BE2C (cell line): ENCODE measurements around the gene GNL2.
"Not testable (repeated sequence)": the region's sequence is repeated elsewhere in the genome, so short reads cannot be mapped to it uniquely, and the experiment has no call there.

Experiments
- DNase-seq: peaks from one replicate; pipeline ENCODE4 v3.0.0-alpha.2; 2020
- H3K27me3 ChIP-seq: fragments of 250-450 bp; sonication (Bioruptor Pico); 2 replicates; pipeline ENCODE4 v1.5.1; 2020; ENCODE audit warnings: mild to moderate bottlenecking
- H3K36me3 ChIP-seq: fragments of 250-450 bp; sonication (Bioruptor Pico); 2 replicates; pipeline ENCODE4 v1.5.1; 2020; ENCODE audit warnings: mild to moderate bottlenecking
- H3K4me1 ChIP-seq: fragments of 250-450 bp; sonication (Bioruptor Pico); 2 replicates; pipeline ENCODE4 v1.5.1; 2020
- H3K4me3 ChIP-seq: 2 replicates; pipeline ENCODE4 v1.5.1; 2011; ENCODE audit warnings: low read depth, low read length
- H3K9me3 ChIP-seq: fragments of 250-450 bp; sonication (Bioruptor Pico); 2 replicates; pipeline ENCODE4 v1.5.1; 2020
- CTCF ChIP-seq: IDR thresholded peaks from 2 replicates; pipeline ENCODE4 v1.5.1; 2012; ENCODE audit warnings: mild to moderate bottlenecking, low read depth, low read length

Gene GNL2

GRCh38 chr1:37533317-37534093 is 62.2 kb downstream of the GNL2 start:
- TF ChIP-seq CTCF, result no peak
- Histone ChIP-seq H3K4me3 (no peak overlapping the region), H3K27me3 (no peaks in the 10 kb centered on the region), H3K36me3 (peaks cover 5% of the 10 kb centered on the region; the same call in 1 of the 2 replicates), H3K4me1 (no peaks in the 10 kb centered on the region), H3K9me3 (no peaks in the 10 kb centered on the region)
- DNase-seq, result no peak

DNA sequence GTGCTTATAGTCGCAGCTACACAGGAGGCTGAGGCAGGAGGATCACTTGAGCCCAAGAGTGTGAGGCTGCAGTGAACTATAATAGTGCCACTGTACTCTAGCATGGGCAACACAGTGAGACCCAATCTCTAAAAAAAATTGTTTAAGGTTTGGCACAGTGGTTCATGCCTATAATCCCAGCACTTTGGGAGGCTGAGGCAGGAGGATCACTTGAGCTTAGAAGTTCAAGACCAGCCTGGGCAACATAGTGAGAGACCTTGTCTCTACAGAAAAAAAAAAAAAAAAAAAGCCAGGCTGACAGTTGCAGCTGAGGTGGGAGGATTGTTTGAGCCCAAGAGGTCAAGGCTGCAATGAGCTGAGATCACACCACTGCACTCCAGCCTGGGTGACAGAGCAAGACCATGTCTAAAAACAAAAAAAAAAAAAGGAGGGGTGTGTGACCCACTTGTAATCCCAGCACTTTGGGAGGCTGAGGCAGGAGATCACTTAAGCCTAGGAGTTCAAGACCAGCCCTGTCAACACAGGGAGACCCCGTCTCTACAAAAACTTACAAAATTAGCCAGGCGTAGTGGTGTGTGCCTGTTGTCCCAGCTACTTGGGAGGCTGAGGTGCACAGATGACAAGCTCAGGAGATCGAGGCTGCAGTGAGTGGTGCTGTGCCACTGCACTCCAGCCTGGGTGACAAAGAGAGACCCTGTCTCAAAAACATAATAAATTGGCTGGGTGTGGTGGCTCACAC is 63.1 kb downstream of the GNL2 start:
- not testable (repeated sequence) for H3K27me3 ChIP-seq, H3K4me1 ChIP-seq, H3K9me3 ChIP-seq, DNase-seq, H3K36me3 ChIP-seq, H3K4me3 ChIP-seq

GRCh38 chr1:37529888-37530287 is 65.8 kb downstream of the GNL2 start:
- not testable (repeated sequence) for H3K27me3 ChIP-seq, H3K36me3 ChIP-seq, H3K4me3 ChIP-seq, H3K4me1 ChIP-seq, H3K9me3 ChIP-seq, DNase-seq

- H3K9me3 ChIP-seq, result no peaks in the 10 kb centered on the region
- no peaks in the 10 kb centered on the region for H3K27me3 ChIP-seq
- no peaks in the 10 kb centered on the region for H3K36me3 ChIP-seq
- DNase-seq, result no peak
- TF ChIP-seq CTCF, result no peak
- no peaks in the 10 kb centered on the region for H3K4me1 ChIP-seq
- no peak overlapping the region for H3K4me3 ChIP-seq
Measured at GRCh38 chr1:37519613-37520012, 76.1 kb downstream of the GNL2 start.

DNA sequence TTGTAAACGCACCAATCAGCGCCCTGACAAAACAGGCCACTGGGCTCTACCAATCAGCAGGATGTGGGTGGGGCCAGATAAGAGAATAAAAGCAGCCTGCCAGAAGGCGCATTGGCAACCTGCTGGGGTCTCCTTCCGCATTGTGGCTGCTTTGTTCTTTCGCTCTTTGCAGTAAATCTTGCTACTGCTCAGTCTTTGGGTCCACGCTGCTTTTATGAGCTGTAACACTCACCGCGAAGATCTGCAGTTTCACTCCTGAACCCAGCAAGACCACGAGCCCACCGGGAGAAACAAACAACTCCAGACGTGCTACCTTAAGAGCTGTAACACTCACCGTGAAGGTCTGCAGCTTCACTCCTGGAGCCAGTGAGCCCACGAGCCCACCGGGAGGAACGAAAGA is 76.8 kb downstream of the GNL2 start:
- H3K9me3 ChIP-seq, H3K36me3 ChIP-seq, H3K27me3 ChIP-seq, H3K4me3 ChIP-seq, DNase-seq, H3K4me1 ChIP-seq: not testable (repeated sequence)

DNA sequence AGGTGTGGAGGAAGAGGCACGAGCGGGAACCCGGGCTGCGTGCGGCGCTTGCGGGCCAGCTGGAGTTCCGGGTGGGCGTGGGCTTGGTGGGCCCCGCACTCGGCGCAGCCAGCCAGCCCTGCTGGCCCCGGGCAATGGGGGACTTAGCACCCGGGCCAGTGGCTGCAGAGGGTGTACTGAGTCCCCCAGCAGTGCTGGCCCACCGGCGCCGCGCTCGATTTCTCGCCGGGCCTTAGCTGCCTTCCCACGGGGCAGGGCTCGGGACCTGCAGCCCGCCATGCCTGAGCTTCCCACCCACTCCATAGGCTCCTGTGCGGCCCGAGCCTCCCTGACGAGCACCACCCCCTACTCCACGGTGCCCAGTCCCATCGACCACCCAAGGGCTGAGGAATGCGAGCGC is 77.5 kb downstream of the GNL2 start:
- not testable (repeated sequence) for H3K9me3 ChIP-seq, H3K4me1 ChIP-seq, H3K4me3 ChIP-seq, DNase-seq, H3K27me3 ChIP-seq, H3K36me3 ChIP-seq

DNA sequence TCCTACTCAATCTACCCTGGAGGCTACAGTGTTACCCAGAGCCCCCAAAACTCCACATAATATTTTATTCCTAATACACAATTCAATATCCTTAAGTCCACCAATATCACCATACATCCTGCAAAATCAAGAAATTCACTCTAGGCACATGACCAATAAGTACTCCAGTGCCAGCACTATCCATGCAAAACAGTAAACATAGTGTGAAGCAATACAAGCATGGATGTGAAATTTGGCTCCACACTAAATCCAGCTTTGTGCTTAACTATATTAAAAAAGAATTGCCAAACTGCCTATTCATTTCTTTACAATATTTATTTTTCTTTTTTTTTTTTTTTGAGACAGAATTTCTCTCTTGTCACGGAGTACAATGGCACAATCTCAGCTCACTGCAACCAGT is 78.2 kb downstream of the GNL2 start:
- Histone ChIP-seq H3K9me3 (no peaks in the 10 kb centered on the region), H3K4me1 (no peaks in the 10 kb centered on the region), H3K27me3 (no peaks in the 10 kb centered on the region), H3K4me3 (no peak overlapping the region), H3K36me3 (no peaks in the 10 kb centered on the region)
- DNase-seq, result no peak
- TF ChIP-seq CTCF, result no peak
